ENCODE data around the gene DUOX1. TPM values are rescaled to one million over a fixed set of nuclear protein-coding genes. Genes with fewer than 3 reads are reported as not detected.

Gene DUOX1
- total and polyA plus RNA-seq, 7 donors = under 0.01 to 1.7 (median 0.79) TPM; not detected in 3

- WGBS, 2 donors = 93 to 95% methylated on average over 11 of the region's 11 CpGs
- Histone ChIP-seq H3K27ac (no peak overlapping the region), H3K4me1 (no peaks in the 10 kb centered on the region), H3K4me3 (no peak overlapping the region), H3K27me3 (peaks cover 0 to 21% (median 7%) of the 10 kb centered on the region in 3 donors), H3K9me3 (no peaks in the 10 kb centered on the region), H3K36me3 (no peaks in the 10 kb centered on the region)
- TF ChIP-seq CTCF (IDR thresholded peaks at IDR 0.05) (no peak), EP300 (IDR thresholded peaks at IDR 0.05) (no peak), POLR2AphosphoS5 (IDR thresholded peaks at IDR 0.05) (no peak), POLR2A (IDR thresholded peaks at IDR 0.05) (no peak)
- peak; percentile 44 for DNase-seq
- intact Hi-C loops (cut with DNase I) = no loop called here
Observed at GRCh38 chr15:45105586-45105985, 24.2 kb upstream of the DUOX1 start.

- WGBS, 2 donors = 83 to 84% methylated on average over 15 of the region's 15 CpGs
- no peaks in the 10 kb centered on the region for H3K9me3 ChIP-seq
- no peaks in the 10 kb centered on the region for H3K36me3 ChIP-seq
- no peak overlapping the region for H3K4me3 ChIP-seq
- TF ChIP-seq POLR2AphosphoS5 (IDR thresholded peaks at IDR 0.05) = no peak
- TF ChIP-seq EP300 (IDR thresholded peaks at IDR 0.05) = no peak
- TF ChIP-seq CTCF (IDR thresholded peaks at IDR 0.05) = no peak
- TF ChIP-seq POLR2A (IDR thresholded peaks at IDR 0.05) = no peak
- H3K27ac ChIP-seq = no peak overlapping the region
- intact Hi-C loops (cut with DNase I) = no loop called here
- peak; percentile 58 for DNase-seq
- no peaks in the 10 kb centered on the region for H3K4me1 ChIP-seq
- peaks cover 0 to 22% (median 7%) of the 10 kb centered on the region in 3 donors for H3K27me3 ChIP-seq
Observed at GRCh38 chr15:45106002-45106790, 23.6 kb upstream of the DUOX1 start.

GRCh38 chr15:45107941-45108630 lies 21.7 kb upstream of the DUOX1 start:
- Histone ChIP-seq H3K4me1 (peaks cover 0 to 19% (median 9%) of the 10 kb centered on the region in 4 donors), H3K4me3 (no peak overlapping the region), H3K27ac (no peak overlapping the region), H3K9me3 (no peaks in the 10 kb centered on the region), H3K27me3 (peaks cover 17 to 41% (median 26%) of the 10 kb centered on the region in 3 donors), H3K36me3 (no peaks in the 10 kb centered on the region)
- 92 to 96% methylated on average over 10 of the region's 10 CpGs for WGBS, 2 donors
- DNase-seq = peak; percentile 49
- intact Hi-C loops (cut with DNase I) = no loop called here
- TF ChIP-seq EP300 (IDR thresholded peaks at IDR 0.05) (no peak), CTCF (IDR thresholded peaks at IDR 0.05) (no peak), POLR2AphosphoS5 (IDR thresholded peaks at IDR 0.05) (no peak), POLR2A (IDR thresholded peaks at IDR 0.05) (no peak)

- DNase-seq = no peak
- 51 to 80% methylated on average over 11 of the region's 11 CpGs for WGBS, 2 donors
- Histone ChIP-seq H3K9me3 (no peaks in the 10 kb centered on the region), H3K36me3 (no peaks in the 10 kb centered on the region), H3K4me3 (no peak overlapping the region), H3K27me3 (peaks cover 35 to 64% (median 48%) of the 10 kb centered on the region in 3 donors), H3K27ac (no peak overlapping the region), H3K4me1 (peaks cover 0 to 28% (median 17%) of the 10 kb centered on the region in 4 donors)
- TF ChIP-seq EP300 (IDR thresholded peaks at IDR 0.05) (no peak), CTCF (IDR thresholded peaks at IDR 0.05) (no peak)
- intact Hi-C loops (cut with DNase I) = no loop called here
Observed at GRCh38 chr15:45110256-45110820, 19.5 kb upstream of the DUOX1 start.

Data from sigmoid colon (tissue), 7 donors.